Activated naive CD4-positive, alpha-beta T cell treated with anti-CD3 and anti-CD28 coated beads, Interleukin-2, amount 10 ng/mL, durations not matched to agents 7 days and 5 days (primary cell): ENCODE data around the gene NOP16.

Experiments used
- CTCF ChIA-PET: fragments of 350-600 bp; sonication (Branson Sonifier 250); formaldehyde crosslinking; loops from one replicate; lab custom pipeline; 2021; ENCODE audit warnings: antibody characterized with exemption; lab: Charles Lee
- DNase-seq: peaks from one replicate; pipeline ENCODE4 v3.0.0-alpha.2; 2020
- H3K27ac Mint-ChIP-seq: one replicate; pipeline ENCODE4 v1.8.0; 2021; ENCODE audit warnings: mild to moderate bottlenecking, moderate library complexity, mixed read lengths
- H3K27me3 Mint-ChIP-seq: one replicate; pipeline ENCODE4 v1.8.0; 2021; ENCODE audit warnings: mild to moderate bottlenecking, mixed read lengths
- H3K36me3 Mint-ChIP-seq: one replicate; pipeline ENCODE4 v1.8.0; 2021; ENCODE audit warnings: mixed read lengths
- H3K4me1 Mint-ChIP-seq: one replicate; pipeline ENCODE4 v1.8.0; 2021; ENCODE audit warnings: mixed read lengths
- H3K4me3 Mint-ChIP-seq: one replicate; pipeline ENCODE4 v1.8.0; 2021; ENCODE audit warnings: mild to moderate bottlenecking, moderate library complexity, mixed read lengths
- H3K9me3 Mint-ChIP-seq: one replicate; pipeline ENCODE4 v1.8.0; 2021; ENCODE audit warnings: mixed read lengths

NOP16 gene

GRCh38 chr5:176350416-176350815, 38.0 kb downstream of the NOP16 start:
- H3K4me1 Mint-ChIP-seq: peaks cover 8% of the 10 kb centered on the region
- no peak overlapping the region for H3K4me3 Mint-ChIP-seq
- CTCF ChIA-PET: no interaction called here
- no peaks in the 10 kb centered on the region for H3K27me3 Mint-ChIP-seq
- no peak for DNase-seq
- no peaks in the 10 kb centered on the region for H3K9me3 Mint-ChIP-seq
- H3K36me3 Mint-ChIP-seq: peaks cover 70% of the 10 kb centered on the region
- H3K27ac Mint-ChIP-seq: no peak overlapping the region

- Mint-ChIP-seq H3K36me3 (peaks cover 36% of the 10 kb centered on the region), H3K27me3 (no peaks in the 10 kb centered on the region), H3K4me1 (no peaks in the 10 kb centered on the region), H3K9me3 (no peaks in the 10 kb centered on the region), H3K27ac (peak overlapping the region; percentile 46), H3K4me3 (no peak overlapping the region)
- CTCF ChIA-PET: no interaction called here
- no peak for DNase-seq
These were observed 45.5 kb downstream of the NOP16 start for GRCh38 chr5:176342766-176343458.

- no peaks in the 10 kb centered on the region for H3K27me3 Mint-ChIP-seq
- CTCF ChIA-PET: no interaction called here
- peaks cover 36% of the 10 kb centered on the region for H3K36me3 Mint-ChIP-seq
- no peaks in the 10 kb centered on the region for H3K9me3 Mint-ChIP-seq
- DNase-seq: no peak
- H3K27ac Mint-ChIP-seq: no peak overlapping the region
- H3K4me3 Mint-ChIP-seq: no peak overlapping the region
- H3K4me1 Mint-ChIP-seq: no peaks in the 10 kb centered on the region
These were observed 46.3 kb downstream of the NOP16 start for GRCh38 chr5:176342158-176342483.

GRCh38 chr5:176341325-176342157, 46.9 kb downstream of the NOP16 start:
- H3K4me3 Mint-ChIP-seq: no peak overlapping the region
- peaks cover 41% of the 10 kb centered on the region for H3K36me3 Mint-ChIP-seq
- H3K4me1 Mint-ChIP-seq: no peaks in the 10 kb centered on the region
- CTCF ChIA-PET: no interaction called here
- no peak overlapping the region for H3K27ac Mint-ChIP-seq
- no peak for DNase-seq
- no peaks in the 10 kb centered on the region for H3K27me3 Mint-ChIP-seq
- no peaks in the 10 kb centered on the region for H3K9me3 Mint-ChIP-seq

- H3K36me3 Mint-ChIP-seq: peaks cover 35% of the 10 kb centered on the region
- H3K9me3 Mint-ChIP-seq: peaks cover 3% of the 10 kb centered on the region
- no peaks in the 10 kb centered on the region for H3K27me3 Mint-ChIP-seq
- no peak for DNase-seq
- CTCF ChIA-PET: no interaction called here
- H3K4me3 Mint-ChIP-seq: no peak overlapping the region
- H3K4me1 Mint-ChIP-seq: no peaks in the 10 kb centered on the region
- no peak overlapping the region for H3K27ac Mint-ChIP-seq
These were observed 49.1 kb downstream of the NOP16 start for GRCh38 chr5:176339304-176339703.

- no peak overlapping the region for H3K4me3 Mint-ChIP-seq
- peaks cover 10% of the 10 kb centered on the region for H3K9me3 Mint-ChIP-seq
- no peak overlapping the region for H3K27ac Mint-ChIP-seq
- H3K27me3 Mint-ChIP-seq: no peaks in the 10 kb centered on the region
- no peak for DNase-seq
- peaks cover 42% of the 10 kb centered on the region for H3K36me3 Mint-ChIP-seq
- CTCF ChIA-PET: no interaction called here
- H3K4me1 Mint-ChIP-seq: no peaks in the 10 kb centered on the region
These were observed 50.5 kb downstream of the NOP16 start for GRCh38 chr5:176337913-176338312.

- no peak overlapping the region for H3K4me3 Mint-ChIP-seq
- no peak for DNase-seq
- H3K27ac Mint-ChIP-seq: peak overlapping the region; percentile 55
- H3K27me3 Mint-ChIP-seq: no peaks in the 10 kb centered on the region
- peaks cover 10% of the 10 kb centered on the region for H3K9me3 Mint-ChIP-seq
- H3K4me1 Mint-ChIP-seq: no peaks in the 10 kb centered on the region
- CTCF ChIA-PET: no interaction called here
- H3K36me3 Mint-ChIP-seq: peaks cover 41% of the 10 kb centered on the region
These were observed 54.2 kb downstream of the NOP16 start for GRCh38 chr5:176334031-176334770.
